H7 (cell line): ENCODE results near the gene PAGE5. TPM values are rescaled to one million over a fixed set of nuclear protein-coding genes. Genes with fewer than 3 reads are reported as not detected.

ENCODE experiments used
- DNase-seq: peaks from one replicate; pipeline ENCODE4 v3.0.0; 2012
- H3K27me3 ChIP-seq: 2 replicates; pipeline ENCODE4 v1.6.0; 2011; ENCODE audit warnings: mild to moderate bottlenecking, low read length; ENCODE audit not compliant: control insufficient read depth, insufficient read depth
- H3K36me3 ChIP-seq: replicated peaks from 2 replicates; pipeline ENCODE4 v1.5.1; 2011; ENCODE audit warnings: low read length; ENCODE audit not compliant: control insufficient read depth, insufficient read depth
- H3K4me3 ChIP-seq: 2 replicates; pipeline ENCODE4 v1.5.1; 2011; ENCODE audit warnings: low read depth, mild to moderate bottlenecking, control low read depth, low read length, moderate library complexity; ENCODE audit not compliant: insufficient read depth
- total RNA-seq: library from RNA; depleted of rRNA; stranded (reverse); fragments of >200 nt; shearing (Covaris generic); gene quantifications from 2 replicates; pipeline ENCODE4 v1.2.3, GENCODE V29; 2014; rRNA removed

The PAGE5 gene, protein sequence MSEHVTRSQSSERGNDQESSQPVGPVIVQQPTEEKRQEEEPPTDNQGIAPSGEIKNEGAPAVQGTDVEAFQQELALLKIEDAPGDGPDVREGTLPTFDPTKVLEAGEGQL
- total RNA-seq = not detected in 2 replicates

DNA sequence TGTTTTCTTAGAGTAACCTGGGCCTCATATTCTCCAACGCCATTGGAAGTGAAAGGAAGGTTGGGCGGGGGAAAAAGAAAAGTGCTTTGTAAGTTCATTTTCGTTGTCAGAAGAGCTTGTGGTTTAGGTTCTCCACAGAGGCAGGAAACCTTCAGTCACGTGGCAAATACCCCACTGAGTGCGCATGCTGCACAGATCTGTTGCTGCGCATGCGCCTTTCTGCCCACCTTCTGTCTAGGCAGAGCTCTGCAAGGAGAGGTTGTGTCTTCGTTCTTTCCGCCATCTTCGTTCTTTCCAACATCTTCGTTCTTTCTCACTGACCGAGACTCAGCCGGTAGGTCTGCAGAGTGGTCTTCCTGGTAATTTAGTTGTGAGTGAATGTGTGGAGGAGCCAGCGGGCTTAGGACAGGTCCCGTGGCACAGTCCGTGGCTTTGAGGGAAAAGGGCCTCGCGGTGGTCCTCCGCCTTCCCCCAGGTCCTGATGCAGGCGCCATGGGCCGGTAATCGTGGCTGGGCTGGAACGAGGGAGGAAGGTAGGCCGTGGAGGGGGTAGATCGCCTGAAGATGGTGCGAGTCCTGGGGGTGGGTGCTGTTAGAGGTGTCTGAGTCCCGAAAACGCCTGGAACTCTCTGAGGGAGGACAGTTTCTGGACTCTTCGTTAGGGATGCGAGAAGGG, at the start of gene PAGE5:
TSS of gene PAGE5 (plus strand) at position 228 of the 676 bp plus-strand sequence. CDS start 1,037 bp downstream, outside the sequence.
- DNase-seq = no peak
- no peaks in the 10 kb centered on the region for H3K27me3 ChIP-seq

DNA sequence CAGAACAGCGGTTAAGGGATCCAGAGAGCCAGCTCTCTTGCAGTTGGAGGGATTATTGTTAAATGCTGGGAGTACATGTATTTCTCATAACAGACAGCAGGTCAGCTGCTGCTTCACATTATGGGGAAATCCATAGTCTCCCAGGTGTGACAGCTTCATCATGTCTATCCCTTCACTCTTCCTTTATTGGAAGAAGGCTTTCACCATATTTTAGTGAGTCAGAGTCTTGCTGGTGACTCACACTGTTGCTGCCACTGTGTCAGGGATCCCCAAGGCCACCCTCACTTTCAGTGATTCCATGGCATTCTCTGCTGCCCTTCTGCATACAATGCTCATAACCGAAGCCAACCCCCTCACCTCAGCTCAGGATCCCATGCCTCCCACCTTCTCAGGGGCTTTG, 32.9 kb upstream of the PAGE5 start:
- Histone ChIP-seq H3K27me3 (no peaks in the 10 kb centered on the region), H3K4me3 (no peak overlapping the region), H3K36me3 (no peaks in the 10 kb centered on the region)
- no peak for DNase-seq

More for the DNA sequence above, at the start of gene PAGE5:
- Histone ChIP-seq H3K4me3 (no peak within 1 kb of the TSS), H3K36me3 (no peaks in the 10 kb centered on the region)

DNA sequence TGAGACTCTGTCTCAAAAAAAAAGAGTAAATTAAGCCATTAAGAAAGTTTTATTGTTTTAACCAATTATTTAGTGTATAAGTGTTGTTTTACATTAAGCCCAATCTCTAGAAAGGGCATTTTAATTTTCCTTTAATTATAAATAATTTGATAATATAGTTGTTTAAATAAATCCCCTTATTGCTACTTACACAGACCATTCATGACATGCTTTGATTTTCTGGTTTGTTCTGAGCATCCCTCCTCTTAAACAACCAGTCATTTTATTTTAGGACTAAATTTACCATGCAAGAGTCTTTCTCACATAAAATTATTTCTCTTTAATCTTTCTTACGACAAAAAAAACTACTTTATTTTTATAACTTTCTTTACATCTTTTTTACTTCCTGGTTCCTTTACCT, 23.5 kb upstream of the PAGE5 start:
- DNase-seq = no peak
- Histone ChIP-seq H3K4me3 (no peak overlapping the region), H3K36me3 (no peaks in the 10 kb centered on the region), H3K27me3 (no peaks in the 10 kb centered on the region)

DNA sequence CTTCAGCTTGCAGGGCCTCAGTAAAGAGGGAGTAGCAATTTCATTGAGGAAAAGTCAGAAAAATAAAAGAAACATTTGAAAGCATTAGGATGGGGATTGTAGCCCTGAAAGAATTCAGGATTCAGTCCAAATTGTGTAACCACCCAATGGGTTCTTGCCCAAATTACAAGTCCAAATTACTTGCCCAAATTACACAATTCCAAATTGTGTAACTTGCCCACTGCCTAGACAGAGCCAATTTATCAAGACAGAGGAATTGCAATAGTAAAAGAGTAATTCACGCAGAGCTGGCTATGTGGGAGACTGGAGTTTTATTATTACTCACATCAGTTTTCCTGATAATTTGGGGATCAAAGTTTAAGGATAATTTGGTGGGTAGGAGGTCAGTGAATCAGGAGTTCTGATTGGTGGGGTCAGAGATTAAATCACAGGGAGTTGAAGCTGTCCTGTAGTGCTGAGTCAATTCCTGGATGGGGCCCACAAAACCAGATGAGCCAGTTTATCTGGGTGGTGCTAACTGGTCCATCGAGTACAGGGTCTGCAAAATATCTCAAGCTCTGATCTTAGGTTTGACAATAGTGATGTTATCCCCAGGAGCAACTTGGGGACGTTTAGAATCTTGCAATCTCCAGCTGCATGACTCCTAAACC, 18.1 kb upstream of the PAGE5 start:
- no peak overlapping the region for H3K4me3 ChIP-seq
- H3K36me3 ChIP-seq = no peaks in the 10 kb centered on the region
- DNase-seq = no peak
- no peaks in the 10 kb centered on the region for H3K27me3 ChIP-seq

DNA sequence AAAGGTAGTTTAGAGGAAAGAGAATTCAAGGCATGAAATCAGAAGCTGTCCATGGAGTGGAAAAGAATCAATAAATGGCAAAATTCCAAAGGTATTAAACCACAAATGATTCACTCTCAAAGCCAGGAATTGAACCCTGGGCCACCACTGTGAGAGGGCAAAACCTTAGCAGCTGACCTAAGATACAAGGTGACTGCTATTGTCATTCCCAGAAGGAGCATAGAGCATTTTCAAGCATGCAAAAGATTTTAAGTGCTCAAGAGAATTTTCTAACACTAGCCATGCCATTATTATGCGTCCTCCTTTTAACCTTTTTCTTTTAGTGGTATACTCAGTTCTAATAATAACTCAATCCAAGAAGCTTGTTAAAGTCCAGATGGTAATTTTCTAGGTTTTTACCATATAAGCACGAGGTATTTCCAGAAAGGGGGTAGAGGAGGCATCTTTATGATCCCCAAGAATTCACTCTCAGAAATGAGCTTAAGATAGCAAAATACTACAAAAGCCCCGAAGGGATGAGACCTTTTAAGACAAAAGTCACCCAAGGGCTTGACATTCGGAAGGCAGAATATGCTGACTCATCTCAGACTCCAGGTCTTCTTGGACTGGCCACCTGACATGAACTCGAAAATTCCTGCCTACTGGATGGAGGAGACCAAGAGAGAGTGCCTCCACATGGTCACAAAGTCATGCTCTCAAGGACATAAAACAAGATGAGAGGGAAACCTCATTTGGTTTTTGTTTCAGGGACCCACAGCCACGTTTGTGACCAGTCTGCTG, 13.8 kb upstream of the PAGE5 start:
- Histone ChIP-seq H3K36me3 (no peaks in the 10 kb centered on the region), H3K27me3 (no peaks in the 10 kb centered on the region), H3K4me3 (no peak overlapping the region)
- DNase-seq = no peak

DNA sequence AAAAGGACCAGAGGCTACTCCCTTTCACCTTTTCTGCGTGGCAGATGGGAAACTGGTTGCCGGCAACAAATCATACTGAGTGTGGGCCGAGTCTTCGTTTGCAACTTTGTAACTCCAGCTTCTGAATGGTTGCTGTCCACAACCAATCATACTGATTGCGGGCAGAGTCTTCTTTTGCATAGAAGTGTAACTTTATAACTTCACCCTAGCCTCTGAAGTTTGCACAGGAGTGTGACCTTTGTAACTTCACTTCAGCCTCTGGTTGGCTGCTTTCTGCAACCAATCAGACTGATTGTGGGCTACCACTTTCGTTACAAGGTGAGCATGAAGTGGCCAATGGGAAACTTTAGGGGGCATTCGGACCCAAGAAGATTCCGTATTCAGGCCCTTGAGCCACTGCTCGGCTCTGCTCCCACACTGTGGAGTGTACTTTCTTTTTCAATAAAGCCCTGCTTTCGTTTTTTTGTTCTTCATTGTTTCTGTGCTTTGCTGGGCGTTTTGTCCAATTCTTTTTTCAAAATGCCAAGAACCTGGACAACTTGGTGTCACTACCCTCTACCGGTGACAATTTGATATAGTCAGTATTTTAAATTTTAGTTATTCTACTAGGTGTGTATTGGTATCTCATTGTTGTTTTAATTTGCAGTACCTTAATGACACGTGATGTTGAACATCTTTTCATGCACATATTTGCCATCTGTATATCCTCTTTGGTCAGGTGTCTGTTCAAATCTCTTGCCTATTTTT, 9.0 kb upstream of the PAGE5 start:
- no peaks in the 10 kb centered on the region for H3K36me3 ChIP-seq
- DNase-seq = no peak
- no peak overlapping the region for H3K4me3 ChIP-seq
- H3K27me3 ChIP-seq = no peaks in the 10 kb centered on the region

DNA sequence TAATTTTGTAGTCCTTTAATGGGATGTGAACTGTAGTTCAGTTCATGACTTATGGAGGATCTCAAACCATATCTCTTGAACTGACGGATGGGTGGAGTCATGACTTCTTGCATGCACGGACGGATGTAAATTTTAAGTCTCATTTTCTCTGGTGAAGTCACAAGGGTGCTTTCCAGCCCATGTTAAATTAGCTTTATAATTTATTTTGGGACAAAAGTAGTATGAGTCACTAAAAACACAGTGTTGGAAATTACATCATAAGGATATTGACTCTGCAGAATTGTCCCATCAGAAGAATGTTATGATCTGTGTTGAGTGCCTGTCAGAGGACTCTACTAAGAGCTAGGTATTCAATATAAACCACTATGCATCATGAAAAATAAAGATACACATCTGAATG, 6.8 kb upstream of the PAGE5 start:
- Histone ChIP-seq H3K27me3 (no peaks in the 10 kb centered on the region), H3K4me3 (no peak overlapping the region), H3K36me3 (no peaks in the 10 kb centered on the region)
- DNase-seq = no peak

DNA sequence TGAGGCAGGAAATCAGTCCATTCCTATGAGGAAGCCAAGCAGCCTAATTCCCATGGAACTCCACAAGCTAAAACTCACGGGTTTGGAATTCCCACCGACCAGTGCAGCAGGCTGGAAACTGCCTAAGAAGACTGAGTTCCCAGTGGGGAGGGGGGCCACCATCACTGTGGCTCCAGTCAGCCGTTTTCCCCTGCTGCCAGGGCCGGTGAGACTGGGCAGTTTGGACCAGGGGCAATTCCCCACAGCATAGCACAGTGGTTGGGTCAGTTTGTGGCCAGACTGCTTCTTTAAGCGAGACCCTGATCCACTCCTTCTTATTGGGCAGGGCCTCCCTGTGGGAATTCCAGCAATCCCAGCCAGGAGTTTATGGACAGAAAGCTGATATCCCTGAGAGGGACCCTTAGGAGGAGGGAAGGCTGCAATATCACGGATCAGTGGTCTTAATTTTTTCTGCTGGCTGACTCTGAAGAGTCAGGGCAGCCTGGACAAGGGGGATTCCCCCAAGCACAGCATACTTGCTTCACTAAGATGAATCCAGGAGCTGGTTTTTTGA, 20.7 kb downstream of the PAGE5 start:
- H3K27me3 ChIP-seq = no peaks in the 10 kb centered on the region
- no peak for DNase-seq
- no peaks in the 10 kb centered on the region for H3K36me3 ChIP-seq
- H3K4me3 ChIP-seq = no peak overlapping the region

DNA sequence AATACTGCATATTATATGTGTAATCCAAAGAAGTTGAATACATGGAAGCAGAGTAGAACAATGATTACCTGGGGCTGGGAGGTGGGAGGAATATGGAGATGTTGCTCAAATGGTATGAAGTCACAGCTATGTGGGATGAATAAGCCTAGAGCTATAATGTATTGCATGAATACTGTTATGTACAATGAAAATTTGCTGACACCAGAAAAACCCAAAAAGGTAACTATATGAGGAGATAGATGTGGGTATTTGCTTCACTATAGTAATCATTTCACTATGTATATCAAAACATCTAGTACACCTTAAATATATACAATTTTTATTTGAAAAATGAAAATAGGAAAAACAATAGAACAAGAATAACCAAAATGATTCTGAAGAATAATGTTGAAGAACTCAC, 33.4 kb downstream of the PAGE5 start:
- no peak for DNase-seq
- Histone ChIP-seq H3K36me3 (no peaks in the 10 kb centered on the region), H3K4me3 (no peak overlapping the region), H3K27me3 (no peaks in the 10 kb centered on the region)

DNA sequence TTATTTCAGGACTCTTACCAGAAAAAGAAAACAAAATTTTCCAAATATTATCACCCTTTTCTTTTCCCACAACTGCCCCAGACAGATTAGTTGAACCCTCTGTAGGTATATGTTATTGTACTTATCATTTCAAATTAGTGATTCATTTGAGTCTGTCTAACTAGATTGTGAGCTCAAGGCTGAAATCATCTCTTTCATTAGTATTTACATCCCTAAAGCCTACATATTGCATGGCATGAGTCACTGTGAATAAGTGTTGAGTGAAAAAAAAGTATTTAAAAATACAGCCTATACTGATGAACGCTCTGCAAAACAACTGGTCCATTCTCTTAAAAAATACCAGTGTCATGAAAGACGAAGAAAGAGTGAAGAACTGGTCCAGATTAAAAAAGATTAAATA, 40.7 kb downstream of the PAGE5 start:
- Histone ChIP-seq H3K36me3 (no peaks in the 10 kb centered on the region), H3K27me3 (no peaks in the 10 kb centered on the region), H3K4me3 (no peak overlapping the region)
- no peak for DNase-seq

DNA sequence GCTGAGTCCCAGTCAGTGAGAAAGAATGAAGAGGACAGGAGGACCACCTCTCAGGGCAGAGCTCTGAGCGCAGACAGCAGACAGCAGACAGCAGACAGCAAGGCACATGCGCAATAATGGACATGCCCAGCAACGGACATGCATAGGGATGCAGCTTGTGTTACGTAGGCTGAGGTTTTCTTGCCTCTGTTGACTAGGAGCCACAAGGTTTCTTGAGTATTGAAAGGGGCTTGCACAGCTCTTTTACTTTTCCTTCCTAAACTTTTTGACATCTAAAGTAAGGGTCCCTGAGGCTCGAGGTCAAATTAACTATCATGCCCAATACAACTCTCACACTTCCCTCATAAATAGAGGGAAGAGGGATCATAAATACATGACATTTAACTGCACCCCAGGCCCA, 44.7 kb downstream of the PAGE5 start, which contains the start of gene PAGE3:
TSS of gene PAGE3 (minus strand) at position 101 of the 400 bp plus-strand sequence. CDS start 1,013 bp downstream, outside the sequence.
- no peak for DNase-seq
- Histone ChIP-seq H3K4me3 (no peak within 1 kb of the TSS), H3K27me3 (no peaks in the 10 kb centered on the region), H3K36me3 (no peaks in the 10 kb centered on the region)
